Transverse colon (tissue), 3 donors: ENCODE data around the gene TSPAN9.

ENCODE experiments used
- CTCF ChIP-seq, 5 experiments: fragments of 200-600 bp in 3 of 5; fragments of 450-650 bp in 2 of 5; sonication (generic) in 3 of 5; IDR thresholded peaks; 1 replicate in 2 of 5; 2 replicates in 3 of 5; pipeline ENCODE4 v1.5.1; 2016 to 2017; ENCODE audit warnings: antibody characterized with exemption in 5 of 5, inconsistent platforms in 3 of 5, mild to moderate bottlenecking in 2 of 5, moderate library complexity in 1 of 5
- EP300 ChIP-seq: sonication (generic); formaldehyde crosslinking; IDR thresholded peaks from one replicate; pipeline ENCODE4 v1.6.1; 2017; ENCODE audit warnings: antibody characterized with exemption, low read depth

- no peak for TF ChIP-seq CTCF (IDR thresholded peaks at IDR 0.05)
- TF ChIP-seq EP300 = no peak
Measured at GRCh38 chr12:3040026-3040656, 37.0 kb upstream of the TSPAN9 start.
